GM21360 (cell line): Measurements from ENCODE around the gene DUSP18.
"Not testable (repeated sequence)": the region's sequence is repeated elsewhere in the genome, so short reads cannot be mapped to it uniquely, and the experiment has no call there.

Experiments
- ATAC-seq: cut with Tn5 transposase; IDR thresholded peaks from one replicate; pipeline ENCODE4 v1.9.1; 2021; ENCODE audit warnings: mild to moderate bottlenecking, moderate library complexity; ENCODE audit not compliant: unreplicated experiment

Gene DUSP18

GRCh38 chr22:30667494-30668385, at the start of gene DUSP18:
Gene DUSP18 (minus strand): TSS chr22:30667875. CDS start chr22:30664003, 3,872 bp downstream.
- peak; percentile 85 for ATAC-seq

- ATAC-seq = no peak
These were observed 46.4 kb upstream of the DUSP18 start for GRCh38 chr22:30714062-30714461.

- no peak for ATAC-seq
These were observed 44.4 kb upstream of the DUSP18 start for GRCh38 chr22:30712094-30712493.

- ATAC-seq = not testable (repeated sequence)
These were observed 42.3 kb upstream of the DUSP18 start for GRCh38 chr22:30709980-30710379.

- ATAC-seq = no peak
These were observed 38.3 kb upstream of the DUSP18 start for GRCh38 chr22:30705710-30706651.

GRCh38 chr22:30704978-30705377, 37.3 kb upstream of the DUSP18 start:
- no peak for ATAC-seq

GRCh38 chr22:30702856-30703255, 35.2 kb upstream of the DUSP18 start:
- no peak for ATAC-seq

GRCh38 chr22:30701872-30702271, 34.2 kb upstream of the DUSP18 start:
- ATAC-seq = no peak

GRCh38 chr22:30697975-30698374, 30.3 kb upstream of the DUSP18 start:
- no peak for ATAC-seq

- ATAC-seq = no peak
These were observed 28.4 kb upstream of the DUSP18 start for GRCh38 chr22:30695871-30696655.

- no peak for ATAC-seq
These were observed 27.7 kb upstream of the DUSP18 start for GRCh38 chr22:30695351-30695851.

GRCh38 chr22:30694640-30695350, 27.1 kb upstream of the DUSP18 start, which contains the start of gene OSBP2:
Gene OSBP2 (plus strand): TSS chr22:30694874. CDS start chr22:30694910, 36 bp downstream.
- no peak for ATAC-seq

- no peak for ATAC-seq
These were observed 26.5 kb upstream of the DUSP18 start for GRCh38 chr22:30694171-30694639.

- ATAC-seq = no peak
These were observed 23.5 kb upstream of the DUSP18 start for GRCh38 chr22:30691204-30691603.

- no peak for ATAC-seq
These were observed 21.9 kb upstream of the DUSP18 start for GRCh38 chr22:30689622-30690021.

- ATAC-seq = no peak
These were observed 19.7 kb upstream of the DUSP18 start for GRCh38 chr22:30687358-30687757.

- no peak for ATAC-seq
These were observed 17.5 kb upstream of the DUSP18 start for GRCh38 chr22:30685178-30685577.

- no peak for ATAC-seq
These were observed 14.2 kb upstream of the DUSP18 start for GRCh38 chr22:30681831-30682230.

GRCh38 chr22:30680991-30681770, 13.5 kb upstream of the DUSP18 start:
- no peak for ATAC-seq
